Hepatocyte (in vitro differentiated cells): ENCODE results near the gene PPDPF.
A peak's percentile ranks its signal among the peaks of the same experiment; 100 is the strongest.

Experiments used
- EZH2 ChIP-seq: fragments of 200-600 bp; sonication (generic); IDR thresholded peaks from 2 replicates; pipeline ENCODE4 v1.6.1; 2016; ENCODE audit warnings: antibody characterized with exemption, mild to moderate bottlenecking, borderline replicate concordance
- EZH2phosphoT487 ChIP-seq: fragments of 200-600 bp; sonication (generic); IDR thresholded peaks from one replicate; pipeline ENCODE4 v1.6.1; 2018; ENCODE audit warnings: antibody characterized with exemption, mild to moderate bottlenecking, low read depth, moderate library complexity; ENCODE audit not compliant: unreplicated experiment, severe bottlenecking
- TF ChIP-seq, protein P1 (sequence below): fragments of 200-600 bp; sonication (generic); IDR thresholded peaks from 2 replicates; pipeline ENCODE4 v1.5.1; 2016; ENCODE audit warnings: antibody characterized with exemption, mild to moderate bottlenecking; ENCODE audit not compliant: poor library complexity

GRCh38 chr20:63519668-63520503 lies 679 bp upstream of the PPDPF start:
- TF ChIP-seq EZH2: no peak
- TF ChIP-seq, protein P1, sequence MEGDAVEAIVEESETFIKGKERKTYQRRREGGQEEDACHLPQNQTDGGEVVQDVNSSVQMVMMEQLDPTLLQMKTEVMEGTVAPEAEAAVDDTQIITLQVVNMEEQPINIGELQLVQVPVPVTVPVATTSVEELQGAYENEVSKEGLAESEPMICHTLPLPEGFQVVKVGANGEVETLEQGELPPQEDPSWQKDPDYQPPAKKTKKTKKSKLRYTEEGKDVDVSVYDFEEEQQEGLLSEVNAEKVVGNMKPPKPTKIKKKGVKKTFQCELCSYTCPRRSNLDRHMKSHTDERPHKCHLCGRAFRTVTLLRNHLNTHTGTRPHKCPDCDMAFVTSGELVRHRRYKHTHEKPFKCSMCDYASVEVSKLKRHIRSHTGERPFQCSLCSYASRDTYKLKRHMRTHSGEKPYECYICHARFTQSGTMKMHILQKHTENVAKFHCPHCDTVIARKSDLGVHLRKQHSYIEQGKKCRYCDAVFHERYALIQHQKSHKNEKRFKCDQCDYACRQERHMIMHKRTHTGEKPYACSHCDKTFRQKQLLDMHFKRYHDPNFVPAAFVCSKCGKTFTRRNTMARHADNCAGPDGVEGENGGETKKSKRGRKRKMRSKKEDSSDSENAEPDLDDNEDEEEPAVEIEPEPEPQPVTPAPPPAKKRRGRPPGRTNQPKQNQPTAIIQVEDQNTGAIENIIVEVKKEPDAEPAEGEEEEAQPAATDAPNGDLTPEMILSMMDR: peak; percentile 29
- no peak for TF ChIP-seq EZH2phosphoT487
